Epithelial cell of esophagus (primary cell): Measurements from ENCODE around the gene PIK3R1.

Experiments
- DNase-seq: peaks from one replicate; pipeline ENCODE4 v3.0.0; 2010; ENCODE audit warnings: low read depth
- H3K4me3 ChIP-seq: 2 replicates; pipeline ENCODE4 v1.5.1; 2011; ENCODE audit warnings: mild to moderate bottlenecking, low read length, control low read depth
- CTCF ChIP-seq: IDR thresholded peaks from 2 replicates; pipeline ENCODE4 v1.5.1; 2011; ENCODE audit warnings: low read depth, mild to moderate bottlenecking, low read length, control low read depth, inconsistent platforms; ENCODE audit not compliant: insufficient read depth; ENCODE audit errors: missing control alignments

Gene PIK3R1

GRCh38 chr5:68290260-68290674, 74.7 kb downstream of the PIK3R1 start:
- peak; percentile 27 for DNase-seq
- TF ChIP-seq CTCF: no peak
- H3K4me3 ChIP-seq: no peak overlapping the region

DNA sequence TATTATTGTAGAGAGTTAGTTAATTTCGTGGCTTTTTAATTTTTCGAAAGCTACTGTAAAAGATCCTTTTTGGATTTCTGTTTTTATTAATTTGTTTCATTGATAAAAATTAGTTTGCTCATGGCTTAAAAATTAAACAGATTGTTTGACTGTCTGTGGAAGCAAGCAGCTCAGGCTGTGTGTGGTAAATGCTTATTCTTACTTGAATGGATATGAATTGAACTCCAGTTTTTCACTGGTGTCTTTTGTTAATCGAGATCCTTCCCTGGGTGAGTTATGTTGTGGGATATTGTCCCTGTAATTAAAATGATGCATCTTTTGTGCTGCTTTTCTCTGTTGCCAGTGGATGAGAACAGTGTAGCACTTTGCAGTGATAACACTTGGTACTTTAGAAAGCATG, 75.3 kb downstream of the PIK3R1 start:
- H3K4me3 ChIP-seq: no peak overlapping the region
- DNase-seq: no peak
- no peak for TF ChIP-seq CTCF

DNA sequence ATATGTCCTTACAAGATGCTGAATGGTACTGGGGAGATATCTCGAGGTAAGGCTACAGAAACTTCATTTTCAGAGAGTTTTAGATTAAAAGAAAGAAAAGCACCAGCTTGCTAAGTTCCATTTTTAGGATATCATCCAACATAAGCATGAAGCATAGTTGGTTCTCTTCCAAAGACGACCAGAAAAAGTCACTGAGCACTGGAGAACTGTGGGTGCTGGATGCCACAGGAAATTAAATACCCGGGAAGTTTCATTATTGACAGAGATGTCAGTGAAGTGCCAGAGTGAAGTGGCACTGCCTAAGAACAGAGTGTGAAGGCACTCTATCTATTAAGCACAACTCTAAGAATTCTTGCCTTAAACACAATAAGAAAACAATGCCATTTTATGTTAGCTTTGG, 76.8 kb downstream of the PIK3R1 start:
- DNase-seq: no peak
- TF ChIP-seq CTCF: no peak
- H3K4me3 ChIP-seq: no peak overlapping the region

GRCh38 chr5:68295772-68296171, 80.2 kb downstream of the PIK3R1 start:
- TF ChIP-seq CTCF: no peak
- DNase-seq: peak; percentile 76
- H3K4me3 ChIP-seq: no peak overlapping the region

DNA sequence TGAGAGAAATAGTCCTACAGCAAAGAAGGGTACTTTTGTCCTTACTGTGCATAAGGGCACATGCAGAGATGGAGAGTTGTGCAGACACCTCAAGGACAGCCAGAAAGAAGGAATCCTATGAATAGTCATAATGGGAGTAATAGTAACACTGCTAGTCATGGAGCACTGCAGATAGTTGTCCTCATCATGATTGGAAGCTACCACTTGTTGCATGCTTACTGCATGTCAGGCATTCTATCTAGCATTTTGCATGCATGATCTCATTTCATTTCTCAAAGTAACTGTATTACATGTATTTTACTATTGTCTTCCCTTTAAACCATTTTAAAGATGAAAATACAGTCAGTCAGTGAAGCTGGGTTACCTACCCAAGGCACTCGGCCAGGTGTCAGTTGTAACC, 81.3 kb downstream of the PIK3R1 start:
- no peak overlapping the region for H3K4me3 ChIP-seq
- no peak for TF ChIP-seq CTCF
- no peak for DNase-seq

GRCh38 chr5:68297656-68298055, 82.1 kb downstream of the PIK3R1 start:
- no peak overlapping the region for H3K4me3 ChIP-seq
- TF ChIP-seq CTCF: no peak
- DNase-seq: no peak

DNA sequence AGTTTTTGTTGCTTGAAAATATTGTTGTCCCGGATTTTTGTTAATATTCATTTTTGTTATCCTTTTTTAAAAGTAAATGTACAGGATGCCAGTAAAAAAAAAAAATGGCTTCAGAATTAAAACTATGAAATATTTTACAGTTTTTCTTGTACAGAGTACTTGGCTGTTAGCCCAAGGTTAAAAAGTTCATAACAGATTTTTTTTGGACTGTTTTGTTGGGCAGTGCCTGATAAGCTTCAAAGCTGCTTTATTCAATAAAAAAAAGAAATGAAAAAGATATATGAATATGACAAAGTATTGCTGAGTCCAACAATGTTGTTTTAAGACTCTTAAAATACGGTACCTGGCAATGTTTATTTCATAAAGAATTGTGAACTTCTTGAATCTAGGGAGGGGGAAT, 82.9 kb downstream of the PIK3R1 start:
- no peak for DNase-seq
- no peak overlapping the region for H3K4me3 ChIP-seq
- no peak for TF ChIP-seq CTCF
